ENCODE results near the gene CAPS. TPM values are rescaled to one million over a fixed set of nuclear protein-coding genes. Genes with fewer than 3 reads are reported as not detected.

CAPS gene
- total RNA-seq, 1 experiment from 2014 or later: 255 TPM

DNA sequence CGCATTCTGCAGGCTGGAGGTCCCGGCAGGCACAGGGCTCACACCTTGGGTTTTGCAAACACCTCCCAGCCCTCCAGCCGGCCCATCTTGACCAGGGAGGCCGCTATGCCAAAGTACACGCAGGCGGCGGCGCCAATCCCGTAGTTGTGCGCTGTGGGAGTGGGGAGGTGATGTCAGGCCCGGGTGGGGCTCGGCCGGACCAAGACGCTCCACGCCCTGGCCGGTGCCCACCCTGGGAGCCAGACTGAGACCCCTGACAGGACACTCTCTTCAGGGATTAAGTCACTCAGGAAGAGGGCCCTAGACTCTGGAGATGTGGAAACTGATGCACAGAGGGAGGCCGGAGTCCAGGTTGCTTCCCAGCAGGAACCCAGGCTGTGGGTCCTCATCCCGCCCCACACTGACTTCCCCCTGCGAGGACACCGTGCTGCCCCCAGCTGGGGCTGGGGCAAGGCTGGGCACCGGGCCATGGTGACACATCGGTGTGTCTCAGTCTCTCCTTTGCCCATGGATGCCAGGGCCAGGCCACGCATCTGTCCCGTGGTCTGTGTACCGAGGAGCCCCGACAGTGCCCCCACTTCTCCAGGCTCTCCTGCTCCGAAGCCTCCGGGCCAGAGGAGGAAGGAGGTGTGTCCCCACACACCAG is 19.2 kb upstream of the CAPS start:
- H3K4me1 ChIP-seq (ENCODE audit: insufficient read depth, low read length): no peaks in the 10 kb centered on the region
- H4K20me1 ChIP-seq (ENCODE audit: low read length): peaks cover 12% of the 10 kb centered on the region; the same call in 1 of the 2 replicates
- no peaks in the 10 kb centered on the region for H3K9me3 ChIP-seq (ENCODE audit: low read length)
- no peak overlapping the region for H2AFZ ChIP-seq (ENCODE audit: low read length)
- H3K36me3 ChIP-seq (ENCODE audit: low read depth, low read length): peaks cover 8% of the 10 kb centered on the region; the same call in 1 of the 2 replicates
- intact Hi-C loops (cut with micrococcal nuclease): loop anchor here (5.0 kb wide), 1 partner anchor 73 kb away; no protein-coding TSS in a partner anchor
- ATAC-seq (no peak), DNase-seq (no peak)
- peaks cover 21% of the 10 kb centered on the region for H3K79me2 ChIP-seq (ENCODE audit: low read length)
- no peak overlapping the region for H3K27ac ChIP-seq (ENCODE audit: low read length)
- H3K4me3 ChIP-seq (ENCODE audit: low read length): no peak overlapping the region
- H3K9me2 ChIP-seq (replicated peaks; ENCODE audit: low read length): no peaks in the 10 kb centered on the region
- H3K27me3 ChIP-seq (ENCODE audit: low read length): no peaks in the 10 kb centered on the region
- ChIA-PET POLR2A (ENCODE audit: unreplicated experiment) (no interaction called here), CTCF (no interaction called here)
- TF ChIP-seq, protein P1, sequence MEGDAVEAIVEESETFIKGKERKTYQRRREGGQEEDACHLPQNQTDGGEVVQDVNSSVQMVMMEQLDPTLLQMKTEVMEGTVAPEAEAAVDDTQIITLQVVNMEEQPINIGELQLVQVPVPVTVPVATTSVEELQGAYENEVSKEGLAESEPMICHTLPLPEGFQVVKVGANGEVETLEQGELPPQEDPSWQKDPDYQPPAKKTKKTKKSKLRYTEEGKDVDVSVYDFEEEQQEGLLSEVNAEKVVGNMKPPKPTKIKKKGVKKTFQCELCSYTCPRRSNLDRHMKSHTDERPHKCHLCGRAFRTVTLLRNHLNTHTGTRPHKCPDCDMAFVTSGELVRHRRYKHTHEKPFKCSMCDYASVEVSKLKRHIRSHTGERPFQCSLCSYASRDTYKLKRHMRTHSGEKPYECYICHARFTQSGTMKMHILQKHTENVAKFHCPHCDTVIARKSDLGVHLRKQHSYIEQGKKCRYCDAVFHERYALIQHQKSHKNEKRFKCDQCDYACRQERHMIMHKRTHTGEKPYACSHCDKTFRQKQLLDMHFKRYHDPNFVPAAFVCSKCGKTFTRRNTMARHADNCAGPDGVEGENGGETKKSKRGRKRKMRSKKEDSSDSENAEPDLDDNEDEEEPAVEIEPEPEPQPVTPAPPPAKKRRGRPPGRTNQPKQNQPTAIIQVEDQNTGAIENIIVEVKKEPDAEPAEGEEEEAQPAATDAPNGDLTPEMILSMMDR (conservative IDR thresholded peaks at IDR 0.05; ENCODE audit: low read depth, low read length): no peak
- no peak for TF ChIP-seq EZH2 (IDR thresholded peaks at IDR 0.05; ENCODE audit: low read length, unreplicated experiment)
- no peak for TF ChIP-seq EZH2phosphoT487 (IDR thresholded peaks at IDR 0.05; ENCODE audit: borderline replicate concordance, low read length)
- H3F3A ChIP-seq (ENCODE audit: low read length, unreplicated experiment): no peaks in the 10 kb centered on the region
- H3K4me2 ChIP-seq (ENCODE audit: low read length): no peak overlapping the region
- H3K9ac ChIP-seq (ENCODE audit: low read length): no peak overlapping the region
- BruUV-seq (replicated peaks): no TSS peak

DNA sequence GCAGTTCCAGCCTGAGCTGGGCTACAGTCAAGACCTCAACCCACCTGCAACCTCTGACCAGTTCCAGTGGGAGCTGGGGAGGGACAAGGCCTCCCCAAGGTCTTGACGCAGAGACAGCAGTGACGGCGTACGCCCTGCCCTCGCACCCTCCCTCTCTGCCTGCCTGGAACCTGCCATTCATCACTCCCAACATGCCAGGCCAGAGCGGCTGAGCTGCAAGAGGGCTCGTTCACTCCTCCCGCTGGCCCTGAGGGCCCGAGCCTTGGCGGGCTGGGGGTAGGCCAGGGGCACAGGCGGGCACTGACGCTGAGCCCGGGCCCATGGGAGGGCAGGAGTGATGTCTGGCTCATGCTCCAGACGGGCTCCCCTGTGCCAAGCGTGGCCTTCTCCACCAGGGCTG is 18.6 kb upstream of the CAPS start:
- no peak overlapping the region for H2AFZ ChIP-seq (ENCODE audit: low read length)
- H3K9ac ChIP-seq (ENCODE audit: low read length): no peak overlapping the region
- DNase-seq: no peak
- no peaks in the 10 kb centered on the region for H3K4me1 ChIP-seq (ENCODE audit: insufficient read depth, low read length)
- peaks cover 17% of the 10 kb centered on the region for H4K20me1 ChIP-seq (ENCODE audit: low read length)
- no peak overlapping the region for H3K27ac ChIP-seq (ENCODE audit: low read length)
- H3K36me3 ChIP-seq (ENCODE audit: low read depth, low read length): peaks cover 14% of the 10 kb centered on the region; the same call in 1 of the 2 replicates
- TF ChIP-seq EZH2phosphoT487 (IDR thresholded peaks at IDR 0.05; ENCODE audit: borderline replicate concordance, low read length) (no peak), EZH2 (IDR thresholded peaks at IDR 0.05; ENCODE audit: low read length, unreplicated experiment) (no peak)
- TF ChIP-seq, protein P1 (conservative IDR thresholded peaks at IDR 0.05; ENCODE audit: low read depth, low read length): no peak
- no peaks in the 10 kb centered on the region for H3K27me3 ChIP-seq (ENCODE audit: low read length)
- no peaks in the 10 kb centered on the region for H3K9me3 ChIP-seq (ENCODE audit: low read length)
- peaks cover 27% of the 10 kb centered on the region for H3K79me2 ChIP-seq (ENCODE audit: low read length)
- ATAC-seq: no peak
- BruUV-seq (replicated peaks): no TSS peak
- ChIA-PET CTCF (no interaction called here), POLR2A (ENCODE audit: unreplicated experiment) (no interaction called here)
- H3F3A ChIP-seq (ENCODE audit: low read length, unreplicated experiment): no peaks in the 10 kb centered on the region
- H3K4me3 ChIP-seq (ENCODE audit: low read length): no peak overlapping the region
- intact Hi-C loops (cut with micrococcal nuclease): no loop called here
- no peaks in the 10 kb centered on the region for H3K9me2 ChIP-seq (replicated peaks; ENCODE audit: low read length)
- no peak overlapping the region for H3K4me2 ChIP-seq (ENCODE audit: low read length)

DNA sequence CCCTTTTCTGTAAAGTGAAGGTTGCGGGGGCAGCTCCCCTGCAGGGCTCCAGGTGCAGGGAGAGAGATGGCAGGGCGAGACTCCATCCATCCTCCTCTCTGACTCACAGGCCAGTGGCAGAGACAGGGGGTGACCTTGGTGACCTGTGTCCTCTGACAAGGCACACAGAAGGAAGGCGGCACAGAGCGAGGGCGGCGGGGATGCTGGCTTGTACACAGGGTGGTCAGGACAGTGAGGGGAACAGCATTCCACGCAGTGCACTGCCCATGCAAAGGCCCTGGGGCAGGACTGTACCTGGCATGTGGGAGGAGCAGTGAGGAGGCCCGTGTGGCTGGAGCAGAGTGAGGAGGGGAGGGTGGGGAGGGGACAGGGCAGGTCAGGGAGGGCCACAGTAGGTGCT is 18.2 kb upstream of the CAPS start:
- Histone ChIP-seq H3K9me2 (replicated peaks; ENCODE audit: low read length) (no peaks in the 10 kb centered on the region), H3K4me2 (ENCODE audit: low read length) (no peak overlapping the region), H3K27ac (ENCODE audit: low read length) (no peak overlapping the region), H3K9me3 (ENCODE audit: low read length) (no peaks in the 10 kb centered on the region), H3K4me1 (ENCODE audit: insufficient read depth, low read length) (no peaks in the 10 kb centered on the region), H3F3A (ENCODE audit: low read length, unreplicated experiment) (no peaks in the 10 kb centered on the region), H3K79me2 (ENCODE audit: low read length) (peaks cover 32% of the 10 kb centered on the region), H3K36me3 (ENCODE audit: low read depth, low read length) (peaks cover 16% of the 10 kb centered on the region; the same call in 1 of the 2 replicates), H4K20me1 (ENCODE audit: low read length) (peaks cover 18% of the 10 kb centered on the region), H3K4me3 (ENCODE audit: low read length) (no peak overlapping the region), H3K27me3 (ENCODE audit: low read length) (no peaks in the 10 kb centered on the region), H3K9ac (ENCODE audit: low read length) (no peak overlapping the region), H2AFZ (ENCODE audit: low read length) (no peak overlapping the region)
- CTCF ChIA-PET: no interaction called here
- no peak for TF ChIP-seq EZH2phosphoT487 (IDR thresholded peaks at IDR 0.05; ENCODE audit: borderline replicate concordance, low read length)
- TF ChIP-seq, protein P1 (conservative IDR thresholded peaks at IDR 0.05; ENCODE audit: low read depth, low read length): no peak
- TF ChIP-seq EZH2 (IDR thresholded peaks at IDR 0.05; ENCODE audit: low read length, unreplicated experiment): no peak
- ATAC-seq (no peak), DNase-seq (no peak)
- POLR2A ChIA-PET (ENCODE audit: unreplicated experiment): no interaction called here
- BruUV-seq (replicated peaks): no TSS peak
- intact Hi-C loops (cut with micrococcal nuclease): no loop called here
